ENCODE measurements around the gene HECTD4.
A peak's percentile ranks its signal among the peaks of the same experiment; 100 is the strongest.
"Not testable (repeated sequence)": the region's sequence is repeated elsewhere in the genome, so short reads cannot be mapped to it uniquely, and the experiment has no call there.

The HECTD4 gene

DNA sequence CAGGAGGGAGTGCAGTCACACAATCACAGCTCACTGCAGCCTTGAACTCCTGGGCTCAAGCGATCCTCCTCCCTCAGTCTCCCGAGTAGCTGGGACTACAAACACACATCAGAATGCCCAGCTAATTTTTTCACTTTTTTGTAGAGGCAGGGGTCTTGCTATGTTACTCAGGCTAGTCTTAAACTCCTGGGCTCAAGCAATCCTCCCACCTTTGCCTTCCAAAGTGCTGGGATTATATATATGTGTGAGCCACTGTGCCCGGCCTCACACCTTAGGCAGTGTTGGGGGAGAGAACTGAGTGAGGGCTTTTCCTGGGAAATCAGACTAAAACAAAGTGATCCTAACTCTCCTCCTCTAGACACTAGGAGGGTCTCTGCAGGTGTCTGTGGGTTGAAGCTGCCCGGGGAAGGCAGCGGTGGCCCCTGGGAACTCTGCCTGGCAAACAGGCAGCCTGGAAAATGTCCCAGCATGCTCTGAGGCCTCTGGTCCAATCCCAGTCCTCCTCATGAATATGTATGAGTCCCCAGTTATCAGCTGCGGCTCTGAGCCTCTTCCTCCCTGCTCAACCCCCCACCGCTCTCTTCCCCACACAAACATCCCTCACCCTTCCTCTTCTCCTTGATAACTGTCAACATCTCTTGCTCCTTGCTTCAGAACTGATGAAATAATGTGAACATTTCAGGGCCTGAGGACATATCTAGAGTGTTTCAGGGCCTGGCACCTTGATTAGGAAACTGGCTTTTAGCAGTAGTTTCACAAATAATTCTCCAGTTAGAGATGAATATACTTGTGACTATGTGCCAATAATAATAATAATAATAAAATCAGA lies 265.8 kb downstream of the HECTD4 start:
- DNase-seq (ENCODE audit: low spot score) = peak; percentile 38

DNA sequence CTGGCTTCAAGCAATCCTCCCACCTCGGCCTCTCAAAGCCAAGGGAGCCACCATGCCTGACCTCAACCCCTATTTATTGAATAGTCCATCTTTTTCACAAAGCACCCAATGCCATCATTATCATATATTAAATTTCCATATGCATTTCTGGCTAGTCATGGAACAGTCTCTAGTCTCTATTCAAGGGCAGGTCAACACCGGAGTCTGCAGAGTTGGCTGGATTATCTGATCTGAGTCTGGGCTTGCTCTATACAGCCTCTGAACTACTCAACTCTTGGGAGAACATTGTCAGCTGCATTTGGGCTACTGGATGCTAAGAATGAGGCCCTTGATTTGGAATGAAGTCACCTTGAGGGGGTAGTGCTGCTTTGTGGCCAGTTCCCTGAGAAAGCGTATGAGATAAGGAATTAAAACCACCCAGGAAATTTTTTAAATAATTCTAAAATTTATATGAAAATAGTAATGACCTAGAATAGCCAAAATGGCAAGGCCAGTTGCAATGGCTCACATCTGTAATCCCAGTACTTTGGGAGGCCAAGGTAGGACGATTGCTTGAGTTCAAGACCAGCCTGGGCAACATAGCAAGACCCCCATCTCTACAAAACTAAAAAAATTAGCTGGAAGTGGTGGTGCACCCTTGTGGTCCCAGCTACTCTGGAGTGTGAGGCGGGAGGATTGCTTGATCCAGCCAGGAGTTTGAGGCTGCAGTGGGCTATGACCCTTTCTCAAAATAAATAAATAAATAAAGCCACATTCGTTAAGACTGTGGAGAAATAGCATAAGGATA lies 266.8 kb downstream of the HECTD4 start:
- DNase-seq (ENCODE audit: low spot score) = no peak

DNA sequence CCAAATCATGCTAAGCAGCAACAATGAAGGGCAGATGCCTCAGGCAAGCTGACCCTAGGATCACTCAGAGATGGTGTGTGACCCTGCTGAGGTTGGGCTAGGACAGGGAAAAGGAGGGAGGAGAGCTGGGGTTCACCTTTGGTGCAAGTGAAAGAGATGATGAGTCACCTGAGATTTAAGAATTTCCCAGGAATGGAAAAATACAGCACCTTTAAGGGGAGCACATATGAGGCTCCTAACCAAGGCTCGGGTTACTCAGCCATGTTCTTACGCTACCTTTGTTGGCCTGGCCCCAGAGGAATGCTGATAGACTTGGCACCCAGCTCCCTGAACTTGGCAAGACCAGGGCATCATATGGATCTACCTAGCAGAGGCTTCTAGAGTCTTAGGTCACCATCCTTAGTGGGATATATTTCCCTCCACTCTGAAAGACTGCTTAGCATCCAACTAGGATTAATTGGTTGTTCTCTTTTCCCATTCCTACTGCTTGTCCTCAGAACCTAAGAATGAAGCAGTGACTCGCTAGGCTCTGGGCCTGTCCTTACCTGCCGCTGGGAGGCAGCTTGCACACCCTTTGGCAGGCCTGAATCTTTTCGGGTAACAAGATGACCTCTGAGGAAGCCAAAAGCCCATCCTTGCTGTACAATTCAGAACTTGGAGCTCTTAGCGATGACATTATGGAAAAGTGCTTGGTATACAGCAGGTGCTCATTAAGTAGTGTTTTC lies 269.7 kb downstream of the HECTD4 start:
- DNase-seq (ENCODE audit: low spot score) = no peak

DNA sequence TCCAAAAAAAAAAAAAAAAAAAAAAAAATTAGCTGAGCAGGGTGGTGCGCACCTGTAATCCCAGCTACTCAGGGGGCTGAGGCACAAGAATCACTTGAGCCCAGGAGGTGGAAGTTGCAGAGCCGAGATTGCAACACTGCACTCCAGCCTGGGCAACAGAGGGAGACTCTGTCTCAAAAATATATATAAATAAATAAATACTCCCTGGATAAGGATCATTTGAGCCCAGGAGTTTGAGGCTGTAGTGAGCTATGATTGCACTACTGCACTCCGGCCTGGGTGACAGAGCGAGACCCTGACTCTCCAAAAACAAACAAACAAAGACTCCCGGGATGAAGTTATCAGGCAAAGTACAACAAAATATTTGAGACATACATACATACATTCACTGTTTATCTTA lies 270.3 kb downstream of the HECTD4 start:
- DNase-seq (ENCODE audit: low spot score) = no peak

DNA sequence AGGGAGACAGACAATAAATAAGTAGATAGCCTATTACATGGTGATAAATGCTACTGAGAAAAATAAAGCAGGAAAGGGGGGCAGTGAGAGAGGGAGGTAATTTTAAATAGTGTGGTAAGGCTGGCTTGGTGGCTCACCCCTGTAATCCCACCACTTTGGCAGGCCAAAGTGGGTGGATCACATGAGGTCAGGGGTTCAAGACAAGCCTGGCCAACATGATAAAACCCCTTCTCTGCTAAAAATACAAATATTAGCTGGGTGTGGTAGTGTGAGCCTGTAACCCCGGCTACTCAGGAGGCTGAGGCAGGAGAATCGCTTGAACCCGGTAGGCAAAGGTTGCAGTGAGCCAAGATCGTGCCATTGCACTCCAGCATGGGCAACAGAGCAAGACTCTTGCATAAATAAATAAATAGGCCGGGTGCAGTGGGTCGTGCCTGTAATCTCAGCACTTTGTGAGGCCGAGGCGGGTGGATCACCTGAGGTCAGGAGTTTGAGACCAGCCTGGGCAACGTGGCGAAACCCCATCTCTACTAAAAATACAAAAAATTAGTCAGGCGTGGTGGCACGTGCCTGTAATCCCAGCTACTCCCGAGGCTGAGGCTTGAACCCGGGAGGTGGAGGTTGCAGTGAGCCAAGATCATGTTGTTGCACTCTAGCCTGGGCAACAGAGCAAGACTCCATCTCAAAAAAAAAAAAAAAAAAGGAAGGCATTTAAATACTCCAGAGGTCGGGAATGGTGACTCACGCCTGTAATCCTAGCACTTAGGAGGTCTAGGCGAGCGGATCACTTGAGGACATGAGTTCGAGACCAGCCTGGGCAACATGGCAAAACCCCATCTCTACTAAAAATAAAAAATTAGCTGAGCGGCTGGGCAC lies 271.2 kb downstream of the HECTD4 start:
- DNase-seq (ENCODE audit: low spot score) = not testable (repeated sequence)
